Panc1 (cell line): Measurements from ENCODE around the gene SAMD4A. TPM values are rescaled to one million over a fixed set of nuclear protein-coding genes. Genes with fewer than 3 reads are reported as not detected.

Experiments
- ATAC-seq: fragments of 200-7000 bp; cut with Tn5 transposase; 2 replicates; pipeline ENCODE4 v1.9.1; 2020; ENCODE audit warnings: mild to moderate bottlenecking, moderate library complexity
- BruUV-seq: library from RNA; stranded (reverse); fragments of 400-500 nt; replicated peaks from 2 replicates; lab custom pipeline; 2021; lab: Mats Ljungman, UMichigan
- CTCF ChIA-PET: fragments of 300-600 bp; sonication (Branson Sonifier 250); formaldehyde crosslinking; loops from one replicate; lab custom pipeline; 2022; ENCODE audit warnings: antibody characterized with exemption; lab: Charles Lee
- POLR2A ChIA-PET: fragments of 300-600 bp; sonication (Branson Sonifier 250); formaldehyde crosslinking; loops from one replicate; lab custom pipeline; 2022; ENCODE audit warnings: antibody characterized with exemption; lab: Charles Lee
- DNase-seq: peaks from one replicate; pipeline ENCODE4 v3.0.0-alpha.2; 2010; ENCODE audit warnings: low read depth, low spot score
- H3K27ac ChIP-seq: 2 replicates; pipeline ENCODE4 v1.5.1; 2011; ENCODE audit warnings: mild to moderate bottlenecking, low read length, inconsistent platforms
- H3K27me3 ChIP-seq: fragments of 200-500 bp; sonication (Bioruptor generic); 2 replicates; pipeline ENCODE4 v1.6.0; 2014; ENCODE audit warnings: low read length, inconsistent platforms; ENCODE audit not compliant: control insufficient read depth, insufficient read depth
- H3K36me3 ChIP-seq: fragments of 200-500 bp; sonication (Bioruptor generic); 2 replicates; pipeline ENCODE4 v1.5.1; 2014; ENCODE audit warnings: inconsistent platforms, mild to moderate bottlenecking, low read length, moderate library complexity; ENCODE audit not compliant: control insufficient read depth, insufficient read depth
- H3K4me1 ChIP-seq: 2 replicates; pipeline ENCODE4 v1.5.1; 2011; ENCODE audit warnings: inconsistent platforms, mild to moderate bottlenecking, low read length, moderate library complexity; ENCODE audit not compliant: control insufficient read depth, insufficient read depth
- H3K4me3 ChIP-seq, 2 experiments: 2 replicates each; pipeline ENCODE4 v1.5.1; 2011 to 2012; ENCODE audit warnings: low read depth in 2 of 2, low read length in 2 of 2, mild to moderate bottlenecking in 2 of 2, inconsistent platforms in 1 of 2, moderate library complexity in 1 of 2
- H3K9me3 ChIP-seq: fragments of 200-500 bp; sonication (Bioruptor generic); 2 replicates; pipeline ENCODE4 v1.5.1; 2014; ENCODE audit warnings: low read depth, mild to moderate bottlenecking, inconsistent platforms, low read length, moderate library complexity; ENCODE audit not compliant: control insufficient read depth, insufficient read depth
- POLR2AphosphoS5 ChIP-seq: IDR thresholded peaks from 2 replicates; pipeline ENCODE4 v1.6.1; 2012; ENCODE audit warnings: mild to moderate bottlenecking, low read depth, low read length, moderate library complexity
- SIN3A ChIP-seq: IDR thresholded peaks from 2 replicates; pipeline ENCODE4 v1.6.1; 2012; ENCODE audit warnings: low read depth, mild to moderate bottlenecking, low read length, moderate library complexity, borderline replicate concordance; ENCODE audit not compliant: insufficient read depth
- TCF7L2 ChIP-seq: IDR thresholded peaks from 2 replicates; pipeline ENCODE4 v1.6.1; 2011; ENCODE audit warnings: mild to moderate bottlenecking, low read depth, low read length, inconsistent platforms
- in situ Hi-C: cut with HindIII; loops from 2 replicates; pipeline ENCODE4 v1.10.0; 2016; ENCODE audit warnings: low sequenced_read_pairs, low pct_unique_long_range_greater_than_20kb
- intact Hi-C: fragments of 100-400 bp; cut with micrococcal nuclease; formaldehyde crosslinking; loops from one replicate; pipeline ENCODE4 v1.10.0; 2022; ENCODE audit not compliant: unreplicated experiment
- total RNA-seq: library from RNA; stranded (reverse); gene quantifications from one replicate; pipeline ENCODE4 v1.2.1, GENCODE V29; 2021; ENCODE audit not compliant: unreplicated experiment
- TF ChIP-seq, protein P1 (sequence below): fragments of 450-650 bp; IDR thresholded peaks from 2 replicates; pipeline ENCODE4 v1.5.1; 2017; ENCODE audit warnings: mild to moderate bottlenecking
- TF ChIP-seq, protein P2 (sequence below), 2 experiments: IDR thresholded peaks; 2 replicates each; pipeline ENCODE4 v1.6.1; 2011 to 2012; ENCODE audit warnings: low read depth in 2 of 2, control low read depth in 1 of 2, low read length in 1 of 2, mild to moderate bottlenecking in 1 of 2, moderate library complexity in 1 of 2; ENCODE audit not compliant: insufficient read depth in 1 of 2

SAMD4A gene
- total RNA-seq, 1 experiment from 2014 or later: 15.2 TPM

- no TSS peak for BruUV-seq
- TF ChIP-seq SIN3A: no peak
- intact Hi-C loops: no loop called here
Observed at GRCh38 chr14:54709867-54710266, 142.9 kb downstream of the SAMD4A start.

DNA sequence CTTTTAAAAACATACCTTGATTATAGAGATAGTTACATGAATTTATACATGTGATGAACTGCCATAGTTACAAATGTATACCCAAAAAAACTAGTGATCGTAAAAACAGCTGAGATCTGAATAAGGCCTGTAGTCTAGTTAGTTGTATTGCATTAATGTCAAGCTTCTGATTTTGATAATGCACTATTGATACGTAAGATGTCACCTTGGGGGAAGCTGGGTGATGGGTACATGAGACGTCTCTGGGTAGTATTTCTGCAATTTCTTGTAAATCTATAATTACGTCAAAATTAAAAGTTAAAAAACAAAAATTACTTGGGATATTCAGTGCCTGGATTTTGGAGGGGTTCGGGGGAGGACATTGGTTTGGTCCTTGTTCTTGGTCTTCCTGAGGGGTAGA is 144.4 kb downstream of the SAMD4A start:
- H3K36me3 ChIP-seq: no peaks in the 10 kb centered on the region
- intact Hi-C loops: no loop called here
- ChIA-PET CTCF (no interaction called here), POLR2A (no interaction called here)
- BruUV-seq: no TSS peak
- TF ChIP-seq, protein P1, sequence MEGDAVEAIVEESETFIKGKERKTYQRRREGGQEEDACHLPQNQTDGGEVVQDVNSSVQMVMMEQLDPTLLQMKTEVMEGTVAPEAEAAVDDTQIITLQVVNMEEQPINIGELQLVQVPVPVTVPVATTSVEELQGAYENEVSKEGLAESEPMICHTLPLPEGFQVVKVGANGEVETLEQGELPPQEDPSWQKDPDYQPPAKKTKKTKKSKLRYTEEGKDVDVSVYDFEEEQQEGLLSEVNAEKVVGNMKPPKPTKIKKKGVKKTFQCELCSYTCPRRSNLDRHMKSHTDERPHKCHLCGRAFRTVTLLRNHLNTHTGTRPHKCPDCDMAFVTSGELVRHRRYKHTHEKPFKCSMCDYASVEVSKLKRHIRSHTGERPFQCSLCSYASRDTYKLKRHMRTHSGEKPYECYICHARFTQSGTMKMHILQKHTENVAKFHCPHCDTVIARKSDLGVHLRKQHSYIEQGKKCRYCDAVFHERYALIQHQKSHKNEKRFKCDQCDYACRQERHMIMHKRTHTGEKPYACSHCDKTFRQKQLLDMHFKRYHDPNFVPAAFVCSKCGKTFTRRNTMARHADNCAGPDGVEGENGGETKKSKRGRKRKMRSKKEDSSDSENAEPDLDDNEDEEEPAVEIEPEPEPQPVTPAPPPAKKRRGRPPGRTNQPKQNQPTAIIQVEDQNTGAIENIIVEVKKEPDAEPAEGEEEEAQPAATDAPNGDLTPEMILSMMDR: no peak
- TF ChIP-seq POLR2AphosphoS5 (no peak), SIN3A (no peak), TCF7L2 (no peak)
- TF ChIP-seq, protein P2, sequence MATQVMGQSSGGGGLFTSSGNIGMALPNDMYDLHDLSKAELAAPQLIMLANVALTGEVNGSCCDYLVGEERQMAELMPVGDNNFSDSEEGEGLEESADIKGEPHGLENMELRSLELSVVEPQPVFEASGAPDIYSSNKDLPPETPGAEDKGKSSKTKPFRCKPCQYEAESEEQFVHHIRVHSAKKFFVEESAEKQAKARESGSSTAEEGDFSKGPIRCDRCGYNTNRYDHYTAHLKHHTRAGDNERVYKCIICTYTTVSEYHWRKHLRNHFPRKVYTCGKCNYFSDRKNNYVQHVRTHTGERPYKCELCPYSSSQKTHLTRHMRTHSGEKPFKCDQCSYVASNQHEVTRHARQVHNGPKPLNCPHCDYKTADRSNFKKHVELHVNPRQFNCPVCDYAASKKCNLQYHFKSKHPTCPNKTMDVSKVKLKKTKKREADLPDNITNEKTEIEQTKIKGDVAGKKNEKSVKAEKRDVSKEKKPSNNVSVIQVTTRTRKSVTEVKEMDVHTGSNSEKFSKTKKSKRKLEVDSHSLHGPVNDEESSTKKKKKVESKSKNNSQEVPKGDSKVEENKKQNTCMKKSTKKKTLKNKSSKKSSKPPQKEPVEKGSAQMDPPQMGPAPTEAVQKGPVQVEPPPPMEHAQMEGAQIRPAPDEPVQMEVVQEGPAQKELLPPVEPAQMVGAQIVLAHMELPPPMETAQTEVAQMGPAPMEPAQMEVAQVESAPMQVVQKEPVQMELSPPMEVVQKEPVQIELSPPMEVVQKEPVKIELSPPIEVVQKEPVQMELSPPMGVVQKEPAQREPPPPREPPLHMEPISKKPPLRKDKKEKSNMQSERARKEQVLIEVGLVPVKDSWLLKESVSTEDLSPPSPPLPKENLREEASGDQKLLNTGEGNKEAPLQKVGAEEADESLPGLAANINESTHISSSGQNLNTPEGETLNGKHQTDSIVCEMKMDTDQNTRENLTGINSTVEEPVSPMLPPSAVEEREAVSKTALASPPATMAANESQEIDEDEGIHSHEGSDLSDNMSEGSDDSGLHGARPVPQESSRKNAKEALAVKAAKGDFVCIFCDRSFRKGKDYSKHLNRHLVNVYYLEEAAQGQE (IDR thresholded peaks at IDR 0.05; ENCODE audit: insufficient read depth in 1 of 2, low read depth in 2 of 2, low read length in 1 of 2): no peak
- no peak overlapping the region for H3K27ac ChIP-seq
- H3K27me3 ChIP-seq: no peaks in the 10 kb centered on the region
- in situ Hi-C loops: no loop called here
- H3K4me1 ChIP-seq: no peaks in the 10 kb centered on the region
- no peaks in the 10 kb centered on the region for H3K9me3 ChIP-seq
- ATAC-seq: no peak
- DNase-seq: no peak
- no peak overlapping the region for H3K4me3 ChIP-seq

More at GRCh38 chr14:54709867-54710266, 142.9 kb downstream of the SAMD4A start:
- CTCF ChIA-PET: no interaction called here
- Histone ChIP-seq H3K27me3 (no peaks in the 10 kb centered on the region), H3K36me3 (no peaks in the 10 kb centered on the region), H3K4me1 (no peaks in the 10 kb centered on the region), H3K27ac (no peak overlapping the region), H3K9me3 (no peaks in the 10 kb centered on the region), H3K4me3 (no peak overlapping the region)
- no peak for DNase-seq
- POLR2A ChIA-PET: interaction anchor here (0.6 kb wide), 1 partner anchor 55 kb away, joined by 3 read pairs; no protein-coding TSS in a partner anchor
- in situ Hi-C loops: no loop called here
- ATAC-seq: no peak

DNA sequence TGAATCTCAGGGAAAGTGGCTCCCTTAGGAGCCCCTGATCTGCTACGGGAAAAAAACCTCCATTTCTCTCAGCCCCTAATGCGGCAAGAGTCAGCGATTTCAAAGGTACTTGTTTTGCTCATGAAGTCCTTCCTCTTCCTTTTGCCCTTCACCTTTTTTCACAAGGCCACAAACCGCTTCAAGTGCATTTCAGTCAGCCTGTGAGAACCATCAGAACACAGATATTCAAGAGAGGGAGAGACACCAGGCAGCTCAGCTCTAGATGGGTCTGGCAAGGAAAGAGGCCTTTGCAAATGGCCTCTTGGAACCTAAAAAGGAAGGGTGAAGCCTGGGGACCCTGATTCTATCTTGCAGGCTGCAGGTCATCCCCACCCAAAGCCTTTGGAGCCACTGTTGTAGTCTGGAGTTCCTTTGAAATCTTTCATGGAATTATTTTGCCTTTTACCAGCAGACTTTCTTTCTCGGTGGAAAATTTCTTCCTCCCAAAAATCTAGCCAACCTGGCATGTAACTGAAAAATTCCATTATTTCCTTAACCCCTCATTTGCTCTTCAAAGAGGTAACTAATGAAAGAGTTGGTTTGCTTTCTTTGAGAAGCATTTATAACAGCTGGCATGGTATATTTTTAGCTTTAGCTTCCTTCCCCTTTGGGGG is 145.0 kb downstream of the SAMD4A start:
- intact Hi-C loops: no loop called here
- H3K36me3 ChIP-seq: no peaks in the 10 kb centered on the region
- H3K4me3 ChIP-seq: no peak overlapping the region
- DNase-seq (no peak), ATAC-seq (no peak)
- no peaks in the 10 kb centered on the region for H3K4me1 ChIP-seq
- no peaks in the 10 kb centered on the region for H3K9me3 ChIP-seq
- BruUV-seq: no TSS peak
- TF ChIP-seq SIN3A (no peak), TCF7L2 (no peak), POLR2AphosphoS5 (no peak)
- TF ChIP-seq, protein P1: no peak
- TF ChIP-seq, protein P2 (IDR thresholded peaks at IDR 0.05; ENCODE audit: insufficient read depth in 1 of 2, low read depth in 2 of 2, low read length in 1 of 2): no peak
- in situ Hi-C loops: no loop called here
- no peaks in the 10 kb centered on the region for H3K27me3 ChIP-seq
- H3K27ac ChIP-seq: no peak overlapping the region
- ChIA-PET POLR2A (no interaction called here), CTCF (no interaction called here)
